Subcutaneous adipose tissue (tissue), 4 donors: ENCODE data around the gene PLCG1. TPM values are rescaled to one million over a fixed set of nuclear protein-coding genes. Genes with fewer than 3 reads are reported as not detected.

Source experiments
- total RNA-seq, 4 donors: library from RNA; depleted of rRNA; stranded (reverse); fragments of >200 nt; gene quantifications; one replicate each; pipeline ENCODE4 v1.1.0, GENCODE V29; 2016
- TF ChIP-seq, protein P1 (sequence below): fragments of 450-650 bp; IDR thresholded peaks from one replicate; pipeline ENCODE4 v1.5.1; 2016; ENCODE audit warnings: low read depth, mild to moderate bottlenecking, control low read depth, antibody characterized with exemption, moderate library complexity

Gene PLCG1
- total RNA-seq, 4 donors from 2014 or later = 43.0 to 186 (median 67.2) TPM

- TF ChIP-seq, protein P1, sequence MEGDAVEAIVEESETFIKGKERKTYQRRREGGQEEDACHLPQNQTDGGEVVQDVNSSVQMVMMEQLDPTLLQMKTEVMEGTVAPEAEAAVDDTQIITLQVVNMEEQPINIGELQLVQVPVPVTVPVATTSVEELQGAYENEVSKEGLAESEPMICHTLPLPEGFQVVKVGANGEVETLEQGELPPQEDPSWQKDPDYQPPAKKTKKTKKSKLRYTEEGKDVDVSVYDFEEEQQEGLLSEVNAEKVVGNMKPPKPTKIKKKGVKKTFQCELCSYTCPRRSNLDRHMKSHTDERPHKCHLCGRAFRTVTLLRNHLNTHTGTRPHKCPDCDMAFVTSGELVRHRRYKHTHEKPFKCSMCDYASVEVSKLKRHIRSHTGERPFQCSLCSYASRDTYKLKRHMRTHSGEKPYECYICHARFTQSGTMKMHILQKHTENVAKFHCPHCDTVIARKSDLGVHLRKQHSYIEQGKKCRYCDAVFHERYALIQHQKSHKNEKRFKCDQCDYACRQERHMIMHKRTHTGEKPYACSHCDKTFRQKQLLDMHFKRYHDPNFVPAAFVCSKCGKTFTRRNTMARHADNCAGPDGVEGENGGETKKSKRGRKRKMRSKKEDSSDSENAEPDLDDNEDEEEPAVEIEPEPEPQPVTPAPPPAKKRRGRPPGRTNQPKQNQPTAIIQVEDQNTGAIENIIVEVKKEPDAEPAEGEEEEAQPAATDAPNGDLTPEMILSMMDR = no peak
Observed at GRCh38 chr20:41125530-41126457, 11.5 kb upstream of the PLCG1 start.

- TF ChIP-seq, protein P1 = no peak
Observed at GRCh38 chr20:41126719-41127118, 10.6 kb upstream of the PLCG1 start.

DNA sequence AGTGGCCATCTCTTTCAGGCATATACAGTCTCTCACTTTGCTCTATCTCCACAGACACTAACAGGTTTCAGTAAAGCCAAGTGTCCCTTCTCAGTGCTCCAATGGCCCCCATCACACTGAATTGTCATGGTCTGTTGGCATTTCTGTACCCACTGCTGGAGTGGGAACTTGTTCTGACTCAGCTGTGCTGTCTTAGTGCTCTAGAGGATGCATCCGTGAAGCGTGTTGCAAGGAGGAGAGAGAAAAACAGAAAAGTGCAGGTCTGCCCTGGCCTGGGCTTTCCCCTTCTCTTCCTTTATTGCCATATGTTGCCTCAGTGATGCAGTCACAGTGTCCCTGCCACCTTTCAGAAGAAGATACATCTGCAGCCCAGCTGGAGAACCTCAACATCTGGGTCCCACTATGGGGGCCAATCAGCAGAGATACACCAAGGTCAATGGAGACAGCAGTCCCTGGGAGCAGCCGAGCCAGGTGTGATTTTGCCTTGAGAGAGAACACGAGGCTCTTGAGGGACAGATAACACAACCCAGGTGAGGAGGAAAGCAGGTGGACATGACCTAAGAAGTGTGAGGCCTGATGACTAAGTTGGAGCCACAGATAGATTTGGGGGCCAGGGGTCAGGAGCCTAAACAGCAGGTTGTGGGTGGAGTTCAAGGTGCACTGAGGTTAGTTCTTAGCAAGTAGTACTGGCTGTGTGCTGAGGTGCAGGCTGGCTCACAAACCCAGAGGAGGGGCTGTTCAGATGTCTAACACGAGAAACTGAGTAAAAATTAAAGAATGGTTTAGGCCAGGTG, 5.6 kb upstream of the PLCG1 start:
- TF ChIP-seq, protein P1 = no peak

GRCh38 chr20:41133709-41134361, 3.5 kb upstream of the PLCG1 start:
- TF ChIP-seq, protein P1 = no peak

DNA sequence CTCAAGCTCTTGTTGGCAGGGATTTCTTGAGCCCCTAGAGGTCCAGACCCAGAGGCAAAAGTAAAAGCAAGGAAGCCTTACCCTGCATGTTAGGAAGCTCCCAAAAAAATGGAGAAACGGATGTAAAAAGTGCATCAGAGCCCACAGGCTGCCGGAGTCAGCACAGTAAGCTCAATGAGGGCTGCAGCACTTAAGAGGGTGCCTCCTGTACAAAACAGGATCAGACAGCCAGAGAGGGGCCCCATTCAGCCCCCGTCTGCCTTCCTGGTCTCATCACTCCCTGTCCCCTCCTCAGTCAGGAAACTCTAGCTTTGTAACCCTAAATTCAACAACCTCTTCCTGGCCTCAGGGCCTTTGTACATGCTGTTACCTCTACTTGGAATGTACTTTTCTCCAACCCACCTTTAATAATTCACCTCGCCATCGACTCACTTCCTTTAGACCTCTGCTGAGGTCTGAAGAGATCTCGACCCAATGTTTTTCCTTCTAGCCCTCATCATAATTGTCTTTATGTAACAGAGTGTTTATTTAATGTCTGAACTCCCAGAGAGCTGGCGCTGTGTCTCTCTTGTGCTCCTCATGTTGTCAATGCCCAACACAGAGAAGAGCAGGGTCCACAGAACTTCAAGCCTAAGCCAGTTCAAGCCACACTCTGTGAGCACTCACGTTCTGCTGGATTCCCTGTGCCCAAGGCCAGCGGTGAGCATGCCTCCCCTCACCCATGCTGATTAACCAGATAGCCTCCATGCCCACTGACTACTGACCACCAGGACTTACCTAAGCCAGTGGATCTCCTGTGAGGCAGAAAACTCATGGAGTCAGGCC, 2.8 kb upstream of the PLCG1 start:
- TF ChIP-seq, protein P1 = no peak

DNA sequence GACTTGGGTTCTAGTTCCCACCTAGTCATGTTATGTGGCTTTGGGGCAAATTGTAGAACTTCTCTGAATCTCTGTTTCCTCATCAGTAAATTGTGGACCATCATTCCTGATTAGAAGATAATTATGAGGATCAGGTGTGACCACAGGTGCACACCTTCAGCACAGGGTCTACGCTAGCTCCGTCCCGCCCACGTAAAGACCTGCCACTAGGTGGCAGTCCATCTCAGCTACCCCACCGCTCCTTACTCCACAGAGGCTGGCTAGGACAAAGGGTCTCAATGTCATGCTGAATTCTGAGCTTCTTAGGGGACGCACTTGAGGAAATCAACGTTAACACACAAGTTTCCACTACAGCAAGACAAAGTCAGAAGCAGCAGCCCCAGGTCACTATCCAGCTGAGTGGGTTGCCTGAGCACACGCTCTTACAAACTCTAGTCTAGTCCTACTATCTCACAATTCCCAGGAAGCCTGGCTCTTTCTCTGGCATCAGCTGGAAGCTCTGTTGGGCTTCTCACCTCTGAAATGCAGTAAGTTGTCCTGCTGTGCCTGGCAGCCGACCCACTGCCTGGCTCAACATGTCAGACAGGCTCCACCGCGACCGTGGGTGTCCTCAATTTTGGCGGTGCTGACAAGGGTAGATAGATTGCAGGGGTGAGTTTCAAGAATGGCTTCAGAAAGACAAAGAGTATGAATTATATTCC, 2.0 kb upstream of the PLCG1 start:
- TF ChIP-seq, protein P1 = no peak
